RPMI7951 (cell line): ENCODE results near the gene MRTFB. TPM values are rescaled to one million over a fixed set of nuclear protein-coding genes. Genes with fewer than 3 reads are reported as not detected.
A peak's percentile ranks its signal among the peaks of the same experiment; 100 is the strongest.
"Not testable (repeated sequence)": the region's sequence is repeated elsewhere in the genome, so short reads cannot be mapped to it uniquely, and the experiment has no call there.

Experiments
- DNase-seq: peaks from one replicate; pipeline ENCODE4 v3.0.0-alpha.2; 2012; ENCODE audit warnings: low read depth
- total RNA-seq: library from RNA; depleted of rRNA; stranded (reverse); fragments of >200 nt; shearing (Covaris generic); gene quantifications from 2 replicates; pipeline ENCODE4 v1.2.3, GENCODE V29; 2014

The MRTFB gene
- total RNA-seq, 1 experiment from 2014 or later = 6.2 TPM

- no peak for DNase-seq
Measured at GRCh38 chr16:14132696-14133048, 61.6 kb downstream of the MRTFB start.

- DNase-seq = no peak
Measured at GRCh38 chr16:14133907-14134306, 62.8 kb downstream of the MRTFB start.

- DNase-seq = no peak
Measured at GRCh38 chr16:14135704-14136103, 64.6 kb downstream of the MRTFB start.

- DNase-seq = no peak
Measured at GRCh38 chr16:14139872-14140271, 68.8 kb downstream of the MRTFB start.

- no peak for DNase-seq
Measured at GRCh38 chr16:14140923-14141322, 69.8 kb downstream of the MRTFB start.

- DNase-seq = no peak
Measured at GRCh38 chr16:14146445-14146844, 75.3 kb downstream of the MRTFB start.

- no peak for DNase-seq
Measured at GRCh38 chr16:14148016-14148415, 76.9 kb downstream of the MRTFB start.

GRCh38 chr16:14148569-14148968 lies 77.5 kb downstream of the MRTFB start:
- no peak for DNase-seq

- DNase-seq = no peak
Measured at GRCh38 chr16:14150796-14151195, 79.7 kb downstream of the MRTFB start.

- no peak for DNase-seq
Measured at GRCh38 chr16:14151256-14152030, 80.3 kb downstream of the MRTFB start.

GRCh38 chr16:14155572-14156190 lies 84.6 kb downstream of the MRTFB start:
- no peak for DNase-seq

- DNase-seq = no peak
Measured at GRCh38 chr16:14164916-14165662, 94.0 kb downstream of the MRTFB start.

- DNase-seq = peak; percentile 7
Measured at GRCh38 chr16:14168146-14168545, 97.0 kb downstream of the MRTFB start.

- DNase-seq = peak; percentile 31
Measured at GRCh38 chr16:14172200-14172809, 101.2 kb downstream of the MRTFB start.

GRCh38 chr16:14175086-14175485 lies 104.0 kb downstream of the MRTFB start:
- DNase-seq = no peak

GRCh38 chr16:14177704-14178103 lies 106.6 kb downstream of the MRTFB start:
- DNase-seq = no peak

GRCh38 chr16:14179116-14179515 lies 108.0 kb downstream of the MRTFB start:
- DNase-seq = no peak

GRCh38 chr16:14180481-14180944 lies 109.4 kb downstream of the MRTFB start:
- peak; percentile 38 for DNase-seq

- DNase-seq = peak; percentile 58
Measured at GRCh38 chr16:14181371-14182050, 110.4 kb downstream of the MRTFB start.

- no peak for DNase-seq
Measured at GRCh38 chr16:14182999-14183398, 111.9 kb downstream of the MRTFB start.

- not testable (repeated sequence) for DNase-seq
Measured at GRCh38 chr16:14183962-14184361, 112.8 kb downstream of the MRTFB start.
